HG02973 (cell line): ENCODE data around the gene TDP1.
"Not testable (repeated sequence)": the region's sequence is repeated elsewhere in the genome, so short reads cannot be mapped to it uniquely, and the experiment has no call there.

Source experiments
- ATAC-seq: cut with Tn5 transposase; IDR thresholded peaks from one replicate; pipeline ENCODE4 v1.9.1; 2021; ENCODE audit warnings: moderate library complexity; ENCODE audit not compliant: unreplicated experiment

TDP1 gene

DNA sequence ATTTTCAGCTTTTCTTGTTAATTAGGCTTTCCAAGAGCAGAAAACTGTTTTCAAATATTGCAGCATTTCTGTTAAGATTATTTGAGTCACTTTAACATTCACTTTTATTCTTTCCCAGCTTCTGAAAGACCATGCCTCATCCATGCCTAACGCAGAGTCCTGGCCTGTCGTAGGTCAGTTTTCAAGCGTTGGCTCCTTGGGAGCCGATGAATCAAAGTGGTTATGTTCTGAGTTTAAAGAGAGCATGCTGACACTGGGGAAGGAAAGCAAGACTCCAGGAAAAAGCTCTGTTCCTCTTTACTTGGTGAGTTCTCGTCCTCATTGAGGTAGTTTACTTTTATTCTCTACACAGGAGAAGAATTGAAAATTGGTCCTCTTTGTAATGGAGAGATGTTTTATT is 33.1 kb downstream of the TDP1 start:
- ATAC-seq = no peak

DNA sequence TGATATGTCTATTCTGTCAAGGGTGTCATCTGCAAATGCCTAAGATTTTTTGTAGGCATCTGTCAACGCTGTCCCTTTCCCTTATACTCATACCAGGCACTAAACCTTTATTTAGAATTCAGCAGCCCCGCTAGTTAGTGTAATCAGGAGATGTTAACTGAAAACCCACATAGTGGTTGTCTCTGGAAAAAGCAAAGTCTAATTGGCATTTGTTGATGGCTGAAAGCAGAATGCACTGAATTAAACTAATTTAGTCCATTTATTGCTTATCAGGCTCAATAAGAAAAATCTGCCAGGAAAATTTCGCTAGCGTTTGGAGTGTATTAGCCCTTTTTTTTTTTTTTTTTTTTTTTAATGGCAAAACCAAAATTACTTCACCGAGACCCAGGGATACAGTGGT is 34.5 kb downstream of the TDP1 start:
- no peak for ATAC-seq

DNA sequence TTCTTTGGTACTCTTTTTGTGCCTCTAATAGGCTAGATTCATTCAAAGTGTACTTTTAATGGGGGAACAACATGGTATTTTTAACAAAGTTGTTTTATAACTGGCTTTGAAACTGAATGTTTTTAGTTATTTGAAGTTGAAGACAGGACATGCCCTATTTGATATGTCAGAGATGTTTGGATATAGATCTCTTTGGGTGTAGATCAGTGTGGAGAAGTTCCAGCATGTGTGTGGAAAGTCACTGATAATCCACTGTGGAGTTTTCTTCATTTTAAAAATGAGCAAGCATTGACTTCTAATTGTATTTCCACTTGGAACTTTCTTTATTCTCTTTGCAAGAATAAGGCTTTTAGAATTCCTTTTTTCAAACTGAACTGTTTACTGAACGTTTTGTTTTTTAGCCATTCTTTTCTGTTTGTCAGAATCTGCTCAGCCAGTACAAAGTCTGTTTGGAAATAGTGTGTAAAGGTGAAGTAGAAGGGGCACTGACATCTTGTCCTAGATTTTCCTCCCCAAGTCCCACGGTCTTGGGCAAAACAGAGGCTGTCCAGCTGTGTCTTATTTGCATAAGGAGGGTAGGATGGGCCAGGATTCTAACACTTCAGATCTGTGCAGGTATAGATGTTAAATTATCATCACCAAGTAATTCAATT is 35.0 kb downstream of the TDP1 start:
- ATAC-seq = no peak

DNA sequence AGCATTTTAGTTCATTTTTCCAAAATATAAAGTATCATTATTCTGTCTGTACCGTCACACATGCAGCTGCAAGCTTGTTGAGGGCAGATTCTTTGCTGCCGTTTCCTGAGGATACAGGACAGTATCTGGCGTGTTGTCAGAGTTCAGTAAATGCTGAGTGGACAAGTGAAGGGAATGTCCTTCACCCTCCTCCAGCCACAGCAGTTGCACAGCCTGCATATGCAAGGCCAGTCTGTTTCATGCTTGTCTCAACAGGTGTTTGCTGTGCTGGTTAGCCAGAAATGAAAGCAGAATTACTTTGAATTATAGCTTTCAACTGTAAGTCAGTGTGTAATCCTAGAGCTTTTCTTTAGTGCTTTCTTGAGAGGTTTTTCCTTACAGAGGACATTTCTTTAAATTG is 36.5 kb downstream of the TDP1 start:
- no peak for ATAC-seq

DNA sequence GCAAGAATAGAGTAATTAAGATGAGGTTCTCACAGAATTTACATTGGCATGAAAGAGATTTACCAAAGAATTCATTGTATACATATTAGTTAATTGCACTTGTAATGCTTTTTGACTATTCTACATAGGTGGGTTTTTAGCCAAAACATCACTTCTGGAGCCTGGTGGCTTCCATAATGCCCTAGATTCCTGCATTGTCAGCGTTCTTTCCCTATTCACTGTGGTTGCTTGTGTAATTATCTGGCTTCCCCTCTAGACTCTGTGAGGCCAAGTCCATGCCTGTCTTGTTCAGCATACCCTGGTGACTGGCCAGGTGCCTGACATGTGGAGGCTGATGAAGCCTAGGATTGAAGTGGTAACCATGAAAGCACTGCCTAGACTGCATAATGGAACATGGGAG is 41.2 kb downstream of the TDP1 start:
- no peak for ATAC-seq

DNA sequence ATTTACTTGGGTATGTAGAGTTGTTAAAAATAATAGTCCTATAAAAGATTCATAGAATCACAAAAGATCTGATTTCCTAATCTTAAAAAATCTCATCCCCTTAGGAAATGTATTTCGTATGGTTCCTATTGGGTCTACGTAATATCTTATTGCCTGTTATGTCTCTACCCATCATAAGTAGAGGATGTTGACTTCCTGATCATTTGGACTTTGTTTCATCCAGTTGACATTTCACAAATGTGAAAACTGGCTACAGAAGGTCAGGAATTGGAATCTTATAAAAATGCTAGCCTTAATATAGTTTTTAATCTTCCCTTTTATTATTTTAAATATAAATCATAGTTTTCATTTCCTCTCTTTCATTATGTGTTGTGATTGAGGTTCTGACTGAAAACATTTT is 45.2 kb downstream of the TDP1 start:
- no peak for ATAC-seq

DNA sequence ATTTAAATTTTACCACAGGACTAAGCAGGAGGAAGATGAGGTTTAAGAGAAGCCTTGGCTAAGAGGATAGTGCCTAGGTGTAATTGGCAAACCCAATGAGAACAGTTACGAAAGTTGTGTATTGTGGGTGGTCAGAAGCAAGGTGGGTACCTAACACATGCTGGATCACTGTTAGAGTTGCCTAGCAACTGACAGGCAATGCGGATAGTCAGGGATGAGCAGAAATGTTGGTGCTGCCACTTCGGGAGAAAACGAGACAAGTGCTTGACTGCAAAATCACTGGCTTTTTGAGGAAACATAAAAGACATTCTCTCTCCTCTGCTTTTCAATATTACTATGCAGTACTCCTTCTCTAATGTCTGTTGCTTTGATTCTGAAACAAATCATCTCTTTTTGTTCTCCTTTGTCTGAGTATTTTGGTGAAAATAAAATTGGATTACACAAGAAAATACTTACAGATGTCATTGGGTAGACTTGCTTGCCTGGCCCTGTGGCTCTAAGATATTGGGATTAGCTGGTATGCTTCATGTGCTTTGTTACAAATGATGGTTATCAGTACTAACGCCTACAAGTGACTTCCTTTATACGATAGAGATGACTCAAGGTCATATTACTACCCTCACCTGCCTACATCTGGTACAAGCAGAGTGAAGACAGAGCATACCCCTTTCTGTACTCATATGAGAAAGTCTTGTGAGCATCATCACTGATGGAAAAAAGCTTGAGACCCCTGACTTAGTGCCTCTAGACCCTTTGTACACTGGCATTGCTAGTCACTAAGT is 48.0 kb downstream of the TDP1 start:
- ATAC-seq = no peak

DNA sequence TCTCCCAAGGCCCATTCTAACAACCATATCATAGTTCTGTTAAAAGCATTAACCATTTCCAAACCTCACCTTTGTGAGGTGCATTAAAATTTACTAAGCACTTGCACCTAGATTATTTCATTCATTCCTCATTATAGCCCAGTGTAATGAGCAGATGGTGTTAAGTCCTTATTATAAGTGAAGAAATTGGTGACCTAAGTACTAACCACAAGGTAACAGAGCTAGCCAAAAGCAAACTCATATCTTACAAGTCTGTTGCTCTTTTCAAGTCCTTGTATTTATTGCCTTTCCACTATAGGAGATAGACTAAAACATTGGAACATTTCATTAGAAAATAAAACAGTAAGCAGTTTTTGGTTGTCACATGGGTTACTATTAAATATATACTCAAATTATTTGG is 49.7 kb downstream of the TDP1 start:
- ATAC-seq = no peak

DNA sequence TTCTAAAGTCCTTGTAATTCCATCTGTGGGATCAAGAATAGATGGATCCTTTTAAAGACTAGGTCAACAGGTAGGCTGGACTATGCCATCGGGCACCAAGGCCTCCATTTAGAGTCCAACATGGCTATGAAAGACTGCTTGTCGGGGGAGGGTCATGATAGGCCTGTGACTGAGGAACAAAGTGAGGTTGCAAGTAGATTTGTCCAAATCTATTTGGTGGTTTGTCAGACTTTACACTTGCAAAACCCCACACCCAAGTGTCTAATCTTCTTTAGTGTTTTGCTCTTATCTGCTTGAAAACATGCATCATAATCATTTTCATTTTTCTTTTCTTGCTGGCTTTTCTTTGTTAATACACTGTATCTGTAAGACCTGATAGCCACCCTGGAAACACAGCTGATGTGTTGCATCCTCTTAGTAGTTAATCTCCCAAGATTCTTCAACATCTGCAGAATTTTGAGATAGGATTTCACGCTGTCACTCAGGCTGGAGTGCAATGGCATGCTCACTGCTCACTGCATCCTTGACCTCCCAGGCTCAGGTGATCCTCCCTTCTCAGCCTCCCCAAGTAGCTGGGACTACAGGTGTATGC is 50.3 kb downstream of the TDP1 start:
- ATAC-seq = no peak

DNA sequence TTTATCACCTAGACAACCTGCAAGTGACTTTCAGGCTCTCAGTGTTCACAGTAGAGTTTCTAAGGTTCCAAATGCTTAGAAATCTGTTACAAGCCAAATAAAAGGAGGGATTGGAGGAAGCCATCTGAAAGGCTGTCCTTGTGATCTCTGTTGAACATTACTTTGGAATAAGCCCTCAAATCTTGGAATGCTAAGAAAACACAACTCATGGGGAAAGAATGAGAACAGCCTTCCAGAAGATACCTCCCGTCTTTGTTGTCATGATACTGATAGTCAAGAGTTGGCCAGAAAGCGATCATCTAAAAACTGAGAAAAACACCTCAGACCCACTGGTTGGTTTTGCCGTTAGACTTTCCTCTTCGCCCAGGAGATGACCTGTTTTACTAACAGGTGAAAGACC is 61.6 kb downstream of the TDP1 start:
- ATAC-seq = no peak

DNA sequence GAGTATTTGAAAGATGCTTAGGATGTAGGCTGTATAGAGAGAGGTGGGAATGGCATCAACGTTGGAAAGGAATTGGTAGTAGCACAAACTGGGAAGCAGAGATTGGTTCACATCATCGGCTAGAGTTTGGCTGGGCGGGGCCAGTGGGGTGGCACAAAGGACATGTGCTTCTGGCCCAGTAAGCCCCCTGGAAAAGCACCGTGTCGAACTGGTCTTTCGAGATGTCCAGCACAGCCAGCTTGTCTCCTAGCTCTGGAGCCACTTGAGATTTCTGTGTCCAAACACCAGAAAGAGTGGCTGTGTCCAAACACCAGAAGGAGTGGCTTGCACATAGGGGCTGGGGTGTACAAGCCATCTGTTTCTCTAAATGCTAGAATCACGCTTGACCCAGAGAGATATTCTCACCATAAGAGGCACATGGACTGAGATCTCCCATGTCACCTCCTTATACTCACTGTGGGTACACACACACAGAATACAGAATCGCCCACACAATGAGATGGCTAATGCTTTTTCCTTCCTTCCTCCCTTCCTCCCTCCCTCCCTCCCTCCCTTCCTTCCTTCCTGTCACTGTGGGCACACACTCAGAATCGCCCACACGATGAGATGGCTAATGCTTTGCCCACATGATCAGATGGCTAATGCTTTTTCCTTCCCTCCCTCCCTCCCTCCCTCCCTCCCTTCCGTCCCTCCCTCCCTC is 64.2 kb downstream of the TDP1 start:
- ATAC-seq = no peak

DNA sequence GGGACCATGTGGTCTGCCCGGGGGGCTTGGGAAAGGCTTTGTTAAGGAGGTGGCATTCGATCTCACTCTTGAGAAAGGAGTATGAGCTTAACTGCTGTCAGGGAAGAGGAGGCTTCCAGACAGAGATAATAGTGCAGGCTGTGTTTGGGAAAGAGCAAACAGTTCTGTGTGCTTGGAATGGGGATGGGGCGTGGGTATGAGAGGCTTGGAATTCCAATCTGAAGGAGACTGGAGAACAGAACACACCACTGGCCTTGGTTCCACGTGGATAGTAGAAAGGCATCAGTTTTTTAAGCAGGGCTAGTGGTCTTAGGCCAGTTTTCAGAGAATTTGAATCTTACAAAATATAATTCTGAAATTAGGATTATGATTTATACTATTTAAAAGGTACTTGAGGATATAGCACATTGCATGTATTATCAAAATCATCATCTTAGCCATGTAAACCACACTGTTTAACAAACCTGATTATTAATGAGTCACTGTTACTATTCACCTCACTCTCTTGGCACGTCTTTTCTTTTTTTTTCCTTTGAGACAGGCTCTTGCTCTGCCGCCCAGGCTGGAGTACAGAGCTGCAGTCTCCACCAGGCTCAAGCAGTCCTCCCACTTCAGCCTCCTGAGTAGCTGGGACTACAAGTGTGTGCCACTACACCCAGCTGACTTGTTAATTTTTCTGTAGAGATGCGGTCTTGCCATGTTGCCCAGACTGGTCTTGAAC is 67.6 kb downstream of the TDP1 start:
- ATAC-seq = no peak

DNA sequence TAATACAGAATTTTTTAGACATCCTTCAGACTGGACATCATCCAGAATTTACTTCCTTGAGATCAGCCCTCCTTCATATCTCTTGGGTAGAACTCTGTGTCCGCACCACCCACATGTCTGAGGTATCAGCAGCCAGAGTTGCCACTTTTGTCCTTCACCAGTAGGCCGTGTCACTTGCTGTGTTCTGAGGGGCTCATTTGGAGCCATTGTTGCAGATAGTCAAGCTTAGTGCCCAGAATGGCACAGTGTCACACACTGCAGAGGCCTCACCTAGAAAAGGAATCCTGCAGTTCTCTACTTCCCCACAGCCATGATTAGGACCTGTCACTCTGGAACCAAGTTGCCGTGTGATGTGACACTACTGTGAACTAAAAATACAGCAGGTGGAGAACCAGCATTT is 69.2 kb downstream of the TDP1 start:
- ATAC-seq = no peak

DNA sequence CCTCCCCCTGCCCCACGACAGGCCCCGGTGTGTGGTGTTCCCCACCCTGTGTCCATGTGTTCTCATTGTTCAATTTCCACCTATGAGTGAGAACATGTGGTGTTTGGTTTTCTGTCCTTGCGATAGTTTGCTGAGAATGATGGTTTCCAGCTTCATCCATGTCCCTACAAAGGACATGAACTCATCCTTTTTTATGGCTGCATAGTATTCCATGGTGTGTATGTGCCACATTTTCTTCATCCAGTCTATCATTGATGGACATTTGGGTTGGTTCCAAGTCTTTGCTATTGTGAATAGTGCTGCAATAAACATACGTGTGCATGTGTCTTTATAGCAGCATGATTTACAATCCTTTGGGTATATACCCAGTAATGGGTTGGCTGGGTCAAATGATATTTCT is 70.9 kb downstream of the TDP1 start:
- not testable (repeated sequence) for ATAC-seq

DNA sequence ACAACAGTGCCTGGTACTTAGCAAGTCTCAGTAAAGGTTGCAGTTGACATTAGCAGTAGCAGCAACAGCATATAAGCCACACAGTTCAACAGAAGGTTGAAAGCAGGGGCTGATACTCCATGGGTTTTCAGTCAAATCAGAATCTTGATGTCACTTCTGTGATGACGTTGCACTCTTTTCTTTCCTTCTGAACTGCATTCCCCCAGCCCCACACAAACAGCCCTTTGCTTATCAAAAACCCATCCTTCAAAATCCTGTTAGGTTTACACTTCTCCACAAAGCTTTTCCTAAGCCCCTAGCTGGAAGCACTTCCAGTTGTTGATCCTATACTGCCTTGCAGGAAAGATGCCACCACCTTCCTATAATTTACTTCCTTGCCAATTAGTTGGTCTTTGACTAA is 72.1 kb downstream of the TDP1 start:
- ATAC-seq = no peak

DNA sequence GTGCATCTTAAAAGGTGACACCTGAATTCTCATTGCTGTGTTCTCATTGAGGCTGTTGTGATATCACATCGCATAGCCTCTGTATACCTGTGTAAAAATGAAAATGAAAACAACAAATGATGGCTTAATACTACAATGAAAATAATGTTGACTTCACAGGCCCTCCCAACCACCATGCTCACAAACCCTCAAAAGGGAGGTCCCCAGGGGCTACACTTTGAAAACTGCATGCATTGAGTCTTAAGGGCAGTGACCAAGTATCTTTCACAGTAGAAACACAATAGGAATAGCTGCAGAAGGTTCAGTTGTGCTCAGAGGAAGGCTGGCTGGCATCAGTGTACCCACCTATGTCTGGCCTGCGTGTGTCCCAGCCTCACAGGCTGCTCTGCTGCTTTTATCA is 78.4 kb downstream of the TDP1 start:
- no peak for ATAC-seq

DNA sequence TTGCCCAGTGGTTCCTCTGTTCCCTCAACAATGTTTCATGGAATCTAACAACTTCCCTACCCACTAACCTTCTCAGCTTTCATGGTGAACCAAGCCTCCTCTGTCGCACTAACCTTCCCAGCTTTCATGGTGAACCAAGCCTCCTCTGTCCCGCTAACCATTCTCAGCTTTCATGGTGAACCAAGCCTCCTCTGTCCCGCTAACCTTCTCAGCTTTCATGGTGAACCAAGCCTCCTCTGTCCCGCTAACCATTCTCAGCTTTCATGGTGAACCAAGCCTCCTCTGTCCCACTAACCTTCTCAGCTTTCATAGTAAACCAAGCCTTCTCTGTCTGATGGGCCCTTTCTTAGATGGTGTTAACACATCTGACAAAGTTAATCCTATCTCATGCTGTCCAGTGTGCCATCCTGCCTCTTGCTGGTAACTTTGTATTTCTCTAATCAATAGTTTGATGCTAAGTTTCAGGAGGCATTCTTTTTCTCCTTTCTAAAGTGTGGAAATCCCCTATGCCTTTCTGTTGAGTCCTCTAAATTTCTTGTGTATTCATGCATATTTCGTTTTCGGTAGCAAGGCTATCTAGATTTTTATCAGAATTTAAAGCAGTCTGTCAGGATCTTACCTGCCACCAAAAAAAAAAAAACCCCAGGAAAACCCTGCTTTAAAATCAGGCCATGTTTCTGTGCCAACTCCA is 79.3 kb downstream of the TDP1 start:
- no peak for ATAC-seq

DNA sequence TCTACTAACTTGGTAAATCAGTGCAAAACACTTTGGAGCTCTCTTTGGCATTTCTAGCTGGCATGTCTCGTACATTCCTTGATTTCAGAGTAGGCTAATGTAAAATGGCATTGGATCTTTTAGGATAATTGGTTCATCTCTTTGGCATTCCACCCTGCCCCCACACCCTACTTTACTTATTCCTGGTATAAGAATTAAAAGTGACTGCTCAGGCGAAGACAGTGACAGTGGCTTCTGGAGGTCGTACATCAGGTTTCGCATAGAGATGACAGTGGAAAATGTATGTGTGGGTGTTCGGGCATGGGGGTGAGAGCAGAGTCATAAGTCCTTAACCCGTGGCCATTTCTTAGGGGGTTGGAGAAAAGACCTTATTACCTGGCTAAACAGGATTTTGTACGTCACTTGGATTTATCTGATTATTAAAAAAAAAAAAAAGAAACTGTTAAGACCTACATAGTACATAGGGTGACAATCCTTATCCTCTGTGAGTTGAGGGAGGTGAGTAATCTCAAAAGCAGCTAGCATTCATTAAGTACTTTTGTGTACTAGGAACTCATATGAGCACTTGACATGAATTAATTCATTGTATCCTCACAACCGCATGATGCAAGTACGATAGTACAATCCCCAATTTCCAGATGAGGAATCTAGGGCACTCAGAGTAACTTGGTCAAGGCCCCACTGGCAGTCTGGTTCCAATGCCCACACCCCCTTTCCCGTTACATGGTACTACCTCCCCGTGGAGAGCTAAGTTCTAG is 83.7 kb downstream of the TDP1 start:
- ATAC-seq = no peak

DNA sequence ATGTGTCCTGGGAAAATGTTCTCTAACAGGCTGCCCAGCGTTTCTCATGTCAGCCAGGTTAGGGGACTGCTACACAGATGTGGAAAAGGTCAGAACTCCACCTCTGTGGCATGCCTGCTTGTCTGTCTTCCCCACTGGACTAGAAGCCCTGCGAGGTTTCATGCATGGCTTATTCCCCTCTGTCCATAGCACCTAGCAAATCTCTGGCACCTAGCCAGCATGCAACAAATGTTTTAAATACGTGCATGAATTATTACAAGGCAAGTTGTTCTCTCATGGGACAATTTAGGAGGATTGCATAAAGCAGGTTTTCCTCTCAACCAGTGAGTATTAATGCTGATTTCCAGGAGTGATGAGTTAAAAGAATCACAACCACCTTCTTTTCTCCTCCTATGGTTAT is 84.7 kb downstream of the TDP1 start:
- ATAC-seq = no peak
